Tibial artery (tissue), 4 donors: ENCODE measurements around the gene SLC50A1.
A peak's percentile ranks its signal among the peaks of the same experiment; 100 is the strongest.

Experiments used
- DNase-seq, 2 donors: peaks; one replicate each; pipeline ENCODE4 v3.0.0-alpha.2; 2019
- H3K27ac ChIP-seq, 2 donors: fragments of 200-600 bp; sonication (generic) in 1 of 2; 1 replicate in 1 of 2; 2 replicates in 1 of 2; pipeline ENCODE4 v1.5.1; 2018 to 2019; ENCODE audit warnings: mild to moderate bottlenecking in 1 of 2
- H3K27me3 ChIP-seq, 2 donors: fragments of 200-600 bp; sonication (generic) in 1 of 2; one replicate each; pipeline versions ENCODE4 v1.5.1 to v1.6.0; 2016 to 2019
- H3K36me3 ChIP-seq, 3 donors: fragments of 200-600 bp; sonication (generic) in 2 of 3; one replicate each; pipeline ENCODE4 v1.5.1; 2016 to 2019; ENCODE audit warnings: mild to moderate bottlenecking in 2 of 3
- H3K4me1 ChIP-seq, 4 donors: fragments of 200-600 bp; sonication (generic) in 2 of 4; 1 replicate in 3 of 4; 2 replicates in 1 of 4; pipeline ENCODE4 v1.5.1; 2016 to 2019
- H3K4me3 ChIP-seq, 2 donors: fragments of 200-600 bp; sonication (generic) in 1 of 2; 1 replicate in 1 of 2; 2 replicates in 1 of 2; pipeline ENCODE4 v1.5.1; 2018 to 2019; ENCODE audit warnings: mild to moderate bottlenecking in 2 of 2
- H3K9me3 ChIP-seq, 3 donors: fragments of 200-600 bp; sonication (generic) in 1 of 3; one replicate each; pipeline ENCODE4 v1.5.1; 2016 to 2019
- intact Hi-C: fragments of 100-400 bp; cut with DNase I; formaldehyde crosslinking; loops from one replicate; pipeline ENCODE4 v1.15.0; 2023; ENCODE audit warnings: low total_unique reads
- TF ChIP-seq, protein P1 (sequence below), 2 experiments: fragments of 200-600 bp in 1 of 2; fragments of 450-650 bp in 1 of 2; IDR thresholded peaks; one replicate each; pipeline ENCODE4 v1.5.1; 2017 to 2019; ENCODE audit warnings: antibody characterized with exemption in 2 of 2, mild to moderate bottlenecking in 1 of 2, moderate library complexity in 1 of 2

The SLC50A1 gene

DNA sequence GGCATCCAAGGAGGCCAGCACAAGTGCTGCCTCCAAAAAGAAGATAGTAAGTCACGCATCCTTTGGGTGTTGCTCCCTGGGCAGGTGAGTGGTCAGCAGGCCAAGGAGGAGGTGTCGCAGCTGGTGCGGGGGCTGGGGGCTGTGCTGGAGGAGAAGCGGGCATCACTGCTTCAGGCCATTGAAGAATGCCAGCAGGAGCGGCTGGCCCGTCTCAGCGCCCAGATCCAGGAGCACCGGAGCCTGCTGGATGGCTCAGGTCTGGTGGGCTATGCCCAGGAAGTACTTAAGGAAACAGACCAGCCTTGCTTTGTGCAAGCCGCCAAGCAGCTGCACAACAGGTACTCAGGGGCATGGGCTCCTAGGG, 42.2 kb downstream of the SLC50A1 start:
- intact Hi-C loops = no loop called here
- DNase-seq = peak in 1 of 2 donors; percentile 49
- TF ChIP-seq, protein P1, sequence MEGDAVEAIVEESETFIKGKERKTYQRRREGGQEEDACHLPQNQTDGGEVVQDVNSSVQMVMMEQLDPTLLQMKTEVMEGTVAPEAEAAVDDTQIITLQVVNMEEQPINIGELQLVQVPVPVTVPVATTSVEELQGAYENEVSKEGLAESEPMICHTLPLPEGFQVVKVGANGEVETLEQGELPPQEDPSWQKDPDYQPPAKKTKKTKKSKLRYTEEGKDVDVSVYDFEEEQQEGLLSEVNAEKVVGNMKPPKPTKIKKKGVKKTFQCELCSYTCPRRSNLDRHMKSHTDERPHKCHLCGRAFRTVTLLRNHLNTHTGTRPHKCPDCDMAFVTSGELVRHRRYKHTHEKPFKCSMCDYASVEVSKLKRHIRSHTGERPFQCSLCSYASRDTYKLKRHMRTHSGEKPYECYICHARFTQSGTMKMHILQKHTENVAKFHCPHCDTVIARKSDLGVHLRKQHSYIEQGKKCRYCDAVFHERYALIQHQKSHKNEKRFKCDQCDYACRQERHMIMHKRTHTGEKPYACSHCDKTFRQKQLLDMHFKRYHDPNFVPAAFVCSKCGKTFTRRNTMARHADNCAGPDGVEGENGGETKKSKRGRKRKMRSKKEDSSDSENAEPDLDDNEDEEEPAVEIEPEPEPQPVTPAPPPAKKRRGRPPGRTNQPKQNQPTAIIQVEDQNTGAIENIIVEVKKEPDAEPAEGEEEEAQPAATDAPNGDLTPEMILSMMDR (IDR thresholded peaks at IDR 0.05) = no peak
- H3K4me3 ChIP-seq = no peak overlapping the region
- H3K27ac ChIP-seq = no peak overlapping the region
- H3K36me3 ChIP-seq = no peaks in the 10 kb centered on the region
- H3K9me3 ChIP-seq = no peaks in the 10 kb centered on the region
- peaks cover 0 to 20% of the 10 kb centered on the region in 2 donors for H3K27me3 ChIP-seq
- H3K4me1 ChIP-seq = peaks cover 0 to 34% (median 11%) of the 10 kb centered on the region in 4 donors

DNA sequence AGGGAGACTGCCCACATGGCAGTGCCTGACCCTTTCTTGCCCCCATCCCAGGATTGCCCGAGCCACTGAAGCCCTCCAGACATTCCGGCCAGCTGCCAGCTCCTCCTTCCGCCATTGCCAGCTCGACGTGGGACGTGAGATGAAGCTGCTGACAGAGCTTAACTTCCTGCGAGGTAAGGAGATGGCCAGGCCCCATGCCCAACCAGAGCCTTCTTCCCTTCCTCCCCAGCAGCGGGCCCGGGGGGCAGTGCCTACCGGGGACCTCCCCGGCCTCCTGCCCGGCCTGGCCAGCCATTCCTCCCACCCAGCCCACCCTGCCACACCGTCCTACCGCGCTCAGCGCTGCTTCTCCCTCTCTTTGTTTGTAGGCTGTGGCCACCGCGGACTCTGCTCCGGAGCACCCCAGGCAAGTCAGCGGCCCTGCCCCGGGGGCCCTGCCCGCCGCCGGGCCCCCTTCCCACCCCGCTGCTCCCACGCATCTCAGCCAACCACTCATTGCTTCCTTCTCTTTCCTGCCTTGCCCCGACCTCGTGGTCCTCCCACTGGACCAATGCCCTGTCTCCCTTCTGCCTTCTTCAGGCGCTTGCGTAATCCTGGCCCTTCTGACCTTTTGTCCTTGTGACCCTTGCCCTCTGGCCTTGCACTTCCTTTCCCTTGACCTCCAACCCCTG, 42.9 kb downstream of the SLC50A1 start:
- TF ChIP-seq, protein P1 (IDR thresholded peaks at IDR 0.05) = no peak
- peak in 1 of 2 donors; percentile 62 for DNase-seq
- H3K36me3 ChIP-seq = no peaks in the 10 kb centered on the region
- H3K4me3 ChIP-seq = no peak overlapping the region
- H3K9me3 ChIP-seq = no peaks in the 10 kb centered on the region
- H3K4me1 ChIP-seq = peaks cover 0 to 30% (median 9%) of the 10 kb centered on the region in 4 donors
- intact Hi-C loops = no loop called here
- no peak overlapping the region for H3K27ac ChIP-seq
- peaks cover 0 to 20% of the 10 kb centered on the region in 2 donors for H3K27me3 ChIP-seq

DNA sequence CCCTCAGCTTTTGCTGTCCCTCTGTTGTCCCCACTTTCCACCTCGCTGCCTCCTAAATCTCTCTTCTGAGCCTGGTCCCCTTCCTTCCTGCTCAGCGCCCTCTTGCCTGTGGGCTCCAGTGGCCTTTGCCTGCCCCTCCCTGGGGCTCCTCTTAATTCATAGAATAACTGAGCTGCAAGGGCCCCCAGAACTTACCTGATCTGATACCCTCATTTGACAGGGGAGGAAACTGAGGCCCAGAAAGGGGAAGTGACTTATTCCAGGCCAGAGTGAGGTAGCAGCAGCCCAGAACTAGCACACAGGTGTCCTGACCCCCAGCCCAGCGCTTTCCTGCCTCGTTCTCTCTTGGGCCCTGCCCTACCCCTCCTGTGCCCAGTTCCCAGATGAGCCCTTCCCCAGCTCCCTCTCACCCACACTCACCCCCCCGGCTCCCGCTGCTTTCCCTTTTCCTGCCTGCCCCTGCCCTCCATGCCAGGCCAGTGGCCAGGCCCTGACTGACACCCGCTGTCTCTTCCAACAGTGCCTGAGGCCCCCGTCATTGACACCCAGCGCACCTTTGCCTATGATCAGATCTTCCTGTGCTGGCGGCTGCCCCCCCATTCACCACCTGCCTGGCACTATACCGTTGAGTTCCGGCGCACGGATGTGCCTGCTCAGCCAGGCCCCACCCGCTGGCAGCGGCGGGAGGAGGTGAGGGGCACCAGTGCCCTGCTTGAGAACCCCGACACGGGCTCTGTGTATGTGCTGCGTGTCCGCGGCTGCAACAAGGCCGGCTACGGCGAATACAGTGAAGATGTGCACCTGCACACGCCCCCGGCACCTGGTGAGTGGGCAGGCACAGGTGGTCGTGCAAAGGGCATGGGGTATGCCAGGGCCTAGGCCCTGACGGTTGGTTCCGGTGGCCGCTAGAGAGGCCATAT, 43.7 kb downstream of the SLC50A1 start:
- TF ChIP-seq, protein P1 (IDR thresholded peaks at IDR 0.05) = no peak

DNA sequence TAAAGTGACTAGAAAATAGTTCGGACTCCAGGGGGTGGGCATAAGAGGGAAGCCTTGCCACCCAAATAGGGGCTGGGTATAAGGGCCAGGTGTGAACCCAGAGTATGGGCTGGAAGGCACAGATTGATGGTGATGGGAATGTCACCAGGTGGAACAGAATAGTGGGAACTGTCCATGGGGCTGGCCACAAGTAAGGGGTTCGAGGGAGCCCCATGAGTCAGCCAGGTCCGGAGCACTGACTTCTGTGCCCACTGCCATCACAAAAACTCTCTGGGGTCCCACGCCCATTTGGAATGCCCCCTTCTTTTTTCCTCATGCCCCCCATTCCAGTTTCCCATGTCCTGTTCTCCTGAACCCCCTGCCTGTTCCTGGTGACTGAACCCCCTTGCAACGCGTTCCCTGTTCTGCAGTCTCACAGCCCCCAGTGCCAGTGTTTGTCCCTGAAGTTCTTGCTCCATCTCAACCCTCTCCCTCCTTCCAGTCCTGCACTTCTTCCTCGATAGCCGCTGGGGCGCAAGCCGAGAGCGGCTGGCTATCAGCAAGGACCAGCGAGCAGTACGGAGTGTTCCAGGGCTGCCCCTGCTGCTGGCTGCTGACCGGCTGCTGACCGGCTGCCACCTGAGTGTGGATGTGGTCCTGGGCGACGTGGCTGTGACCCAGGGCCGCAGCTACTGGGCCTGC, 45.9 kb downstream of the SLC50A1 start:
- no peaks in the 10 kb centered on the region for H3K36me3 ChIP-seq
- TF ChIP-seq, protein P1 (IDR thresholded peaks at IDR 0.05) = no peak
- H3K27ac ChIP-seq = no peak overlapping the region
- peaks cover 0 to 29% (median 0%) of the 10 kb centered on the region in 4 donors for H3K4me1 ChIP-seq
- no peak for DNase-seq
- intact Hi-C loops = no loop called here
- no peak overlapping the region for H3K4me3 ChIP-seq
- no peaks in the 10 kb centered on the region for H3K9me3 ChIP-seq
- H3K27me3 ChIP-seq = no peaks in the 10 kb centered on the region

More for the DNA sequence above, 43.7 kb downstream of the SLC50A1 start:
- Histone ChIP-seq H3K4me1 (peaks cover 0 to 24% (median 4%) of the 10 kb centered on the region in 4 donors), H3K27me3 (peaks cover 0 to 15% of the 10 kb centered on the region in 2 donors), H3K27ac (no peak overlapping the region), H3K4me3 (no peak overlapping the region), H3K9me3 (no peaks in the 10 kb centered on the region), H3K36me3 (no peaks in the 10 kb centered on the region)
- intact Hi-C loops = no loop called here
- DNase-seq = peak; percentile 15 to 61

DNA sequence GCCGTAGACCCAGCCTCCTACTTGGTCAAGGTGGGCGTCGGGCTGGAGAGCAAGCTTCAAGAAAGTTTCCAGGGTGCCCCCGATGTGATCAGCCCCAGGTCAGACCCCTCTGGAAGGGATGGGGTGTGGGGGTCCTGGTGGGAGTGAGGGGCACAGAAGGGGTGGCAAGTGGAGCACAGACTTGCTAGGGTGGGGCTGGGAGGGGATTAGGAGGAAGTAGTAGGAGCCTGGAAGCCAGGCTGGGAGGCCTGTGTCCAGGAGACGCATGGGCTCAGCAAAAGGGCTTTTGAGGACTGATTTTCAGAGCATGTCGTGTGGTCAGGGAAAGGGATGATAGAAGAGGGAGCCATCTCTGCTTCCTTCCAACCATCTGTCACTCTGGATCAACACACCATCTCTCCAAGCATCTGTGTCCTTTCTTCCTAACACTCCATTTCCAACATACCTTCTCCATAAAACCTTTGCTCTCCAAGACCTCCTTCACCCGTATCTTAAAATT, 46.4 kb downstream of the SLC50A1 start:
- H3K4me1 ChIP-seq = peaks cover 0 to 27% (median 0%) of the 10 kb centered on the region in 4 donors
- no peaks in the 10 kb centered on the region for H3K27me3 ChIP-seq
- H3K27ac ChIP-seq = no peak overlapping the region
- H3K9me3 ChIP-seq = no peaks in the 10 kb centered on the region
- intact Hi-C loops = no loop called here
- DNase-seq = no peak
- no peaks in the 10 kb centered on the region for H3K36me3 ChIP-seq
- H3K4me3 ChIP-seq = no peak overlapping the region
- TF ChIP-seq, protein P1 (IDR thresholded peaks at IDR 0.05) = no peak
